Esophagus muscularis mucosa (tissue), 4 donors: Measurements from ENCODE around the gene GAL3ST3. TPM values are rescaled to one million over a fixed set of nuclear protein-coding genes. Genes with fewer than 3 reads are reported as not detected.

Experiments
- DNase-seq: peaks from one replicate; pipeline ENCODE4 v3.0.0-alpha.2; 2017; ENCODE audit errors: extremely low spot score
- H3K27ac ChIP-seq, 4 donors: fragments of 200-600 bp; sonication (generic); replicated peaks in 1 of 4; 1 replicate in 3 of 4; 2 replicates in 1 of 4; pipeline ENCODE4 v1.5.1; 2016 to 2019; ENCODE audit warnings: mild to moderate bottlenecking in 1 of 4
- H3K27me3 ChIP-seq, 4 donors: fragments of 200-600 bp; sonication (generic); one replicate each; pipeline versions ENCODE4 v1.5.1 to v1.6.0; 2016 to 2019
- H3K36me3 ChIP-seq, 4 donors: fragments of 200-600 bp; sonication (generic); one replicate each; pipeline ENCODE4 v1.5.1; 2016 to 2019
- H3K4me1 ChIP-seq, 4 donors: fragments of 200-600 bp; sonication (generic); one replicate each; pipeline ENCODE4 v1.5.1; 2016 to 2019
- H3K4me3 ChIP-seq, 4 donors: fragments of 200-600 bp; sonication (generic); 1 replicate in 2 of 4; 2 replicates in 2 of 4; pipeline ENCODE4 v1.5.1; 2016 to 2019; ENCODE audit warnings: mild to moderate bottlenecking in 4 of 4, moderate library complexity in 1 of 4
- H3K9me3 ChIP-seq, 4 donors: fragments of 200-600 bp; sonication (generic); 1 replicate in 3 of 4; 2 replicates in 1 of 4; pipeline ENCODE4 v1.5.1; 2016 to 2019
- EP300 ChIP-seq: sonication (generic); formaldehyde crosslinking; IDR thresholded peaks from one replicate; pipeline ENCODE4 v1.6.1; 2017; ENCODE audit warnings: antibody characterized with exemption
- POLR2A ChIP-seq: fragments of 450-650 bp; IDR thresholded peaks from one replicate; pipeline ENCODE4 v1.6.1; 2017; ENCODE audit warnings: antibody characterized with exemption, moderate library complexity, mild to moderate bottlenecking, low read depth
- POLR2AphosphoS5 ChIP-seq, 2 donors: sonication (generic); formaldehyde crosslinking; IDR thresholded peaks; one replicate each; pipeline ENCODE4 v1.6.1; 2017; ENCODE audit warnings: antibody characterized with exemption in 2 of 2
- WGBS: methylation state at CpG from one replicate; pipeline ENCODE4 v1.1.5; 2018; 5-methylcytosine and 5-hydroxymethylcytosine counted together
- intact Hi-C: fragments of 100-400 bp; cut with DNase I; formaldehyde crosslinking; loops from one replicate; pipeline ENCODE4 v1.15.1; 2023
- total RNA-seq, 4 donors: library from RNA; depleted of rRNA; stranded (reverse); fragments of >200 nt; gene quantifications; one replicate each; pipeline versions ENCODE4 v1.1.0 to v1.2.1, GENCODE V29; 2016
- TF ChIP-seq, protein P1 (sequence below), 3 experiments: fragments of 200-600 bp in 2 of 3; fragments of 450-650 bp in 1 of 3; sonication (generic) in 2 of 3; IDR thresholded peaks; one replicate each; pipeline ENCODE4 v1.5.1; 2017 to 2019; ENCODE audit warnings: antibody characterized with exemption in 3 of 3, mild to moderate bottlenecking in 2 of 3, moderate library complexity in 1 of 3

The GAL3ST3 gene
- total RNA-seq, 4 donors from 2014 or later = 0.83 to 7.4 (median 3.3) TPM

DNA sequence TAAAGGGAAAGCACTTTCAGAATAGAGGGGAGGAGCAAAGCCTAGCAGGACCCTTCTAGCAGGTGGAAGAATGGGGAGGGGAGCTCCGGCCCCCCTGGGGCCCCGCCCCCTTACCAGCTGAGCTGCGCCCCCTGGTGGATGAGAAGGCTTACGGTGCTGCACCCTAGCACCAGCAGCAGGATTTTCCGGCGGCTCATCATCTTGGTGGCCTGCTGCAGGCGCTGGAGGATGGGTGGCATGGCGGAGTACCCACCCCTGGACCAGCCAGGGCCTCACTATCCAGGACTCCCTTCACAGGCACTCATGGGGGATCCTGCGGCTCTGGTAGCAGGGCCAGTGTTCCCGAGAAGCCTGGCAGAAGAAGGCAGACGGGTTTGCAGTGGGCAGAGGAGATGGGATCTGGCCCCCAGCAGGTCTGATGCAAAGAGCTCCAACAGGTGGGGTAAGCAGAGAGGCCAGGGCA is 3.8 kb downstream of the GAL3ST3 start:
- peaks cover 15 to 45% (median 38%) of the 10 kb centered on the region in 4 donors for H3K4me1 ChIP-seq
- peaks cover 0 to 6% (median 0%) of the 10 kb centered on the region in 4 donors for H3K36me3 ChIP-seq
- 22% methylated on average over 5 of the region's 11 CpGs for WGBS
- no peaks in the 10 kb centered on the region for H3K9me3 ChIP-seq
- TF ChIP-seq, protein P1, sequence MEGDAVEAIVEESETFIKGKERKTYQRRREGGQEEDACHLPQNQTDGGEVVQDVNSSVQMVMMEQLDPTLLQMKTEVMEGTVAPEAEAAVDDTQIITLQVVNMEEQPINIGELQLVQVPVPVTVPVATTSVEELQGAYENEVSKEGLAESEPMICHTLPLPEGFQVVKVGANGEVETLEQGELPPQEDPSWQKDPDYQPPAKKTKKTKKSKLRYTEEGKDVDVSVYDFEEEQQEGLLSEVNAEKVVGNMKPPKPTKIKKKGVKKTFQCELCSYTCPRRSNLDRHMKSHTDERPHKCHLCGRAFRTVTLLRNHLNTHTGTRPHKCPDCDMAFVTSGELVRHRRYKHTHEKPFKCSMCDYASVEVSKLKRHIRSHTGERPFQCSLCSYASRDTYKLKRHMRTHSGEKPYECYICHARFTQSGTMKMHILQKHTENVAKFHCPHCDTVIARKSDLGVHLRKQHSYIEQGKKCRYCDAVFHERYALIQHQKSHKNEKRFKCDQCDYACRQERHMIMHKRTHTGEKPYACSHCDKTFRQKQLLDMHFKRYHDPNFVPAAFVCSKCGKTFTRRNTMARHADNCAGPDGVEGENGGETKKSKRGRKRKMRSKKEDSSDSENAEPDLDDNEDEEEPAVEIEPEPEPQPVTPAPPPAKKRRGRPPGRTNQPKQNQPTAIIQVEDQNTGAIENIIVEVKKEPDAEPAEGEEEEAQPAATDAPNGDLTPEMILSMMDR (IDR thresholded peaks at IDR 0.05) = peak; percentile 76 to 97 (median 83)
- TF ChIP-seq POLR2AphosphoS5 (IDR thresholded peaks at IDR 0.05) (peak in 1 of 2 donors; percentile 13), EP300 (no peak)
- no peak overlapping the region for H3K4me3 ChIP-seq
- intact Hi-C loops = no loop called here
- H3K27me3 ChIP-seq = peaks cover 0 to 18% (median 3%) of the 10 kb centered on the region in 4 donors
- H3K27ac ChIP-seq = no peak overlapping the region
- DNase-seq = peak; percentile 93

DNA sequence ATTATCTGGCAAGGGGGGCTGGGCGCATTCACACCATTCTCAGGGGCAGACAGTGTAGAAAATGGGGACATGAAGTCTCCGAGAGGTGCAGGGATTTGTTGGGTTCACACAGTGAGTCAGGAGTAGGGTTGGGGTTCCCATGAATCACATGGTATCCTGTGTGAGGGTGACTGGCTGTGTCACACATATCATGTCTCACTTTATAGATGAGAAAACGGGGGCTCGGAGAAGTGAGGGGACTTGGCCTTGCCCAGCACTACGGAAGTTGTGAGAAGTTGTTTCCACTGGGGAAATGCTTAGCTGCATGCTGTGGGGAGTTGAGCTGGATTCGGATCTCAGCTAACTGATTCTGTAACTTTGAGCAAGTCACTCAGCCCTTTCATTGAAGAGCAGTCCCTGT is 4.2 kb downstream of the GAL3ST3 start:
- TF ChIP-seq EP300 (no peak), POLR2AphosphoS5 (IDR thresholded peaks at IDR 0.05) (no peak), POLR2A (no peak)
- TF ChIP-seq, protein P1 (IDR thresholded peaks at IDR 0.05) = no peak
- peaks cover 0 to 18% (median 3%) of the 10 kb centered on the region in 4 donors for H3K27me3 ChIP-seq
- intact Hi-C loops = no loop called here
- no peak for DNase-seq
- H3K4me1 ChIP-seq = peaks cover 15 to 45% (median 38%) of the 10 kb centered on the region in 4 donors
- H3K9me3 ChIP-seq = no peaks in the 10 kb centered on the region
- peaks cover 0 to 6% (median 0%) of the 10 kb centered on the region in 4 donors for H3K36me3 ChIP-seq
- no peak overlapping the region for H3K27ac ChIP-seq
- H3K4me3 ChIP-seq = no peak overlapping the region
- WGBS = 62% methylated on average over 5 of the region's 6 CpGs

DNA sequence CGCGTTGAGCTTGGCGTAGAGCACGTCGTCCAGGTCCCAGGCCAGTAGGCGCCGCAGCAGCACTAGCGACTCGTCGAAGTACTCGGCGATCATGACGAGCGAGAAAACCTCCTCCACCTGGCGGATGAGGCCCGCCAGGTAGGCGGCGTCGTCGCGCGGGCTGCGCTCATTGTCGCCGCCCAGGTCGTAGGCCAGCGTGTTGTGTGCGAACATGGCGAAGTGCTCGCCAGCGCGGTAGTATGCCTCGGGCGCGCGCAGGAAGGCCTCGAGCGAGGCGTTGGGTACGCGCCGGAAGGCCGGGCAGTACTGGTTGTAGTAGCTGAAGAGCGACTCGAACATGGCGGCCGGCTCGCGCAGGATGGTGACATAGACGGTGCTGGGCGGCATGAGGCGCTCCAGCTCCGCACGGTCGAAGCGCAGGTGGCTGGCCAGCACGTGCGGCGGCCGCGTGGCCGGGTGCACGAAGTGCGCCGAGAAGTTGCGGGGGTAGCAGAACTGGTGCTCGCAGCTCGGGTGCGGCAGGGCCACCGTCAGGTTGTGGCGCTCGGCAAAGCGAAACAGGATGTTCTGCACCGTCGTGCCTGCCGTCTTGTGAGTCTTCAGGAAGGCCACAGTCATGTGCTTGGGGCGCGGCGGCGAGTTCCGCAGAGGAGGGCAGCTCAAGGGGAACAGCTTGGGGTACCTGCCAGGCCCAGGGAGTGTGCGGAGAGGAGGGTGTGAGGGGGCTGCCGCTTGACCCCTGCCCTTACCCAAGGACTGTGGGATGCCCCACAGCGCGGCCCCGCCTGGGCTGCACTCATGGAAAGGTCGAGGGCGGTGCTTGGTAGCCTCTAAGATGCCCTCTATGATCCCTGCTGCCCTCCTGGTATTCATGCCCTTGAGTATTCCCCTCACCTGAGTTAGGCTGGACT is 5.7 kb downstream of the GAL3ST3 start:
- Histone ChIP-seq H3K4me3 (no peak overlapping the region), H3K9me3 (no peaks in the 10 kb centered on the region), H3K4me1 (peaks cover 5 to 32% (median 26%) of the 10 kb centered on the region in 4 donors), H3K27me3 (peaks cover 0 to 5% (median 0%) of the 10 kb centered on the region in 4 donors), H3K36me3 (peaks cover 0 to 6% (median 0%) of the 10 kb centered on the region in 4 donors), H3K27ac (no peak overlapping the region)
- TF ChIP-seq, protein P1 (IDR thresholded peaks at IDR 0.05) = no peak
- TF ChIP-seq POLR2A (no peak), POLR2AphosphoS5 (IDR thresholded peaks at IDR 0.05) (no peak), EP300 (no peak)
- no peak for DNase-seq
- intact Hi-C loops = no loop called here
- 95% methylated on average over 87 of the region's 88 CpGs for WGBS

DNA sequence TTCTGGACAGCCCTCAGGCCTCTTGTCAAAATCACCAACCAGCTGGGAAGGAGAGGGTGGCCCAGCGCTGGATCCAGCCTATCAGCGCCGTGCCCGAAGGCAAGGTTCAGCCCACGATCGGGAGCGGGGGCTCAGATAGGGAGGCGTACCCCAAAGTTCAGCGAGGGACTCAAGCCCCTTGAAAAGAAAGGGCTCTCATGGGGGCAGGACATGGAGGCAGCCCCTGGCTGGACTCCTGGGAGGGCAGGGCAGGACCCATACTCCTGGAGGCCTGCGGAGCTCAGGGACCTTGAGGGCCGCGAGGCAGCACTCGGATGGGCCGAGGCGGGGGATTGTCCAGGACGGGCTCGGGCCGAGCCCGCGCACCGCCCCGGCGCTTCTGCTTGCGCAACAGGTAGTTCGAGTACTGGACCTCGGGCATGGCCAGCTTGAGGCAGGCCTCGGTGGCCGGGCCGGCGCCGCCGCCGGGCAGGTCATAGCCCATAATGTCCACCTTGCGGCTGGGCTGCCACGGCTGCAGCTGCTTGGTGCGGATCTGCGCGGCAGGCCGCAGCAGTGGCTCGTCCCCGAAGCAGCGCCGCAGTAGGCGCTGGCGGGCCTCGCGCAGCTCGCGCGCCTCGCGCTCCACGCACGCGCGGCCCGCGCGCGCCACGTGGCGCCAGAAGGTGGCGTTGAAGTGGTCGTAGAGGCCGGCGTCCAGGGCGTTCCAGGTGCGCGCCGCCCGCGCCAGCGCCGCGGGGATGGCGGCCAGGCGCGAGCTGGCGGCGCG is 6.5 kb downstream of the GAL3ST3 start:
- Histone ChIP-seq H3K27ac (no peak overlapping the region), H3K9me3 (no peaks in the 10 kb centered on the region), H3K4me1 (peaks cover 3 to 23% (median 18%) of the 10 kb centered on the region in 4 donors), H3K36me3 (peaks cover 0 to 6% (median 0%) of the 10 kb centered on the region in 4 donors), H3K27me3 (no peaks in the 10 kb centered on the region), H3K4me3 (no peak overlapping the region)
- no peak for DNase-seq
- TF ChIP-seq, protein P1 (IDR thresholded peaks at IDR 0.05) = no peak
- TF ChIP-seq EP300 = no peak
- TF ChIP-seq POLR2A = no peak
- no peak for TF ChIP-seq POLR2AphosphoS5 (IDR thresholded peaks at IDR 0.05)
- intact Hi-C loops = no loop called here
- WGBS = 96% methylated on average over 53 of the region's 81 CpGs
